GM19438 (cell line): ENCODE data around the gene PTPRJ.
"Not testable (repeated sequence)": the region's sequence is repeated elsewhere in the genome, so short reads cannot be mapped to it uniquely, and the experiment has no call there.

Experiments
- ATAC-seq: cut with Tn5 transposase; IDR thresholded peaks from one replicate; pipeline ENCODE4 v1.9.1; 2021; ENCODE audit warnings: low read depth; ENCODE audit not compliant: unreplicated experiment

Gene PTPRJ

GRCh38 chr11:48177661-48178060 lies 197.3 kb downstream of the PTPRJ start:
- ATAC-seq: no peak

DNA sequence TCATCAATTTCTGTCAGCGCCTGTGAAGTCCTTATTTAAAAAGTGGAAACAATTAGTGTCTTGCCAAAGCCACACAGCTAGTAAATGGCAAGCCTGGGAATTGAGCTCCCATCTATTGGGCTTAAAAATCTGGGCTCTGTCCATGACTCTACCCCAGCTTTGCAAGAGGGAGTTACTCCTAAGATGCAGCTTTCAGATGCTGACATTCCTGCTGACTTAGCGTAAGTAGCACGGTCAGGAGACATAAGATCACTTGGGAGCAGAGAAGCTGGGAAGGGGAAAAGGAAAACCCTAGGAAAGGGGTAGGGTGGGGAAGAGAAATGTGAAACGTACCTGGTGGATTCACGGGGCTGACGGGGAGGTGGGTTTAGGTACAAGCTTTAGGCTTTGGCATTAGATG lies 200.3 kb downstream of the PTPRJ start:
- no peak for ATAC-seq

- ATAC-seq: no peak
These were observed 202.6 kb downstream of the PTPRJ start for GRCh38 chr11:48182860-48183526.

GRCh38 chr11:48184452-48184851 lies 204.1 kb downstream of the PTPRJ start:
- ATAC-seq: no peak

- not testable (repeated sequence) for ATAC-seq
These were observed 210.7 kb downstream of the PTPRJ start for GRCh38 chr11:48190906-48191654.

- no peak for ATAC-seq
These were observed 213.5 kb downstream of the PTPRJ start for GRCh38 chr11:48193876-48194275.

DNA sequence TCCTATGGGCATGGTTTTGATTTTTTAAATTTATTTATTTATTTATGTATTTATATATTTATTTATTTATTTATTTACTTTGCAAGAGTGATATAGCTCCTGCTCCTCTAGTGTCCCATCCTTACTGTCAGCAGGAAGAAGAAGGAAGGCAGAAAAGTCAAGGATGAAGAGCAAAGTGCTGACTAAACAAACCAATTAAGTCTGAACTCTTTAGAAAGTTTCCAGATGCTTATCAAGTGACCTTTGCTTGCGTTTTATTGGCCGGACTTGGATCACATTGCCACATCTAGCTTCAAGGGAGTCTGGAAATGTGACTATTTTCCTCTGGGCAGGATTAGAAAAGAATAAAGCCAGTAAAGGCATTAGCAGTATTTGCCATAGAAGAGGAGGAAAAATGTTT lies 227.5 kb downstream of the PTPRJ start:
- no peak for ATAC-seq

DNA sequence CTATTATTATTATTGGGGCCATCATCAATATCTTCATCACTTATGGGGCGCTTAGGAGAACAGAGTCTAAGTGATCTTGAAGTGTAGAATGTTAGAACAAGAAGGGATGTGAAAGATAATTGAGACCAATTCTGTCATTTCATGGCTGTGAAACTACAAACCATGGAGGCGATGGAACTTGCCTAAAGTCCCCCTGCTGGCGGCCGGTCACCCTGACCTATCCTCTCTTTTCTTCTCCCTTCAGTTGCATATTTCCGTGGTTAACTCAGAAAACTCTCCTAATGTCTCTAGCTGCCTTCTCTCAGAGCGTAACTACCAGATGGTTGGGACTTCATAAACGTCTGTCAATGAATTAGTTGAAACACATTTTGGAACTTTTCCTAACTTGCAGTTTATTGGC lies 229.7 kb downstream of the PTPRJ start:
- no peak for ATAC-seq

DNA sequence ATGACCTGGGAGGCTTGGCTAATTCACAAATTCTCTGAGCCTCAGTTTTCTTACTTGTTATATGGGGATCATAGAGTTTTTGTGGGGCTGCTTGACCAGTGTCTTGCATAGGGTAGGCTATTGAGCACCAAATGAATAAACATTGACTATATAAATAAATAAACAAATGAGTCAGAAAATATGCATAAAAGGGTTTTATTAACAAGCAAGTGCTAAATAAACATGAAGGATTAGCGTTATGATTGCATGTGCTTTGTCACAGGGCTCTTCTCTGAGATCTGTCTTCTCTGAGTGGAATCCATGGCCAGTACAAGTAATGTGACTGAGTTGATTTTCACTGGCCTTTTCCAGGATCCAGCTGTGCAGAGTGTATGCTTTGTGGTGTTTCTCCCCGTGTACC lies 236.2 kb downstream of the PTPRJ start, which contains the start of gene OR4B1:
Gene OR4B1, plus strand, starts transcription at position 301 of the 400 bp plus-strand sequence. Its CDS starts 0 bp downstream, at position 301.
- no peak for ATAC-seq
